ENCODE measurements around the gene GASK1B.

GRCh38 chr4:158211222-158211621, 38.4 kb upstream of the GASK1B start:
- TF ChIP-seq POLR2A (IDR thresholded peaks at IDR 0.05) (no peak), CTCF (IDR thresholded peaks at IDR 0.05 in 8 of 11, conservative IDR thresholded peaks at IDR 0.05 in 3 of 11) (no peak), POLR2AphosphoS5 (IDR thresholded peaks at IDR 0.05) (no peak)
